HG03196 (cell line): ENCODE data around the gene JAG2.

Experiments used
- ATAC-seq: cut with Tn5 transposase; IDR thresholded peaks from one replicate; pipeline ENCODE4 v1.9.1; 2021; ENCODE audit not compliant: unreplicated experiment

Gene JAG2

GRCh38 chr14:105168496-105168978 is at the start of gene JAG2:
Gene JAG2 (minus strand): TSS chr14:105168776. CDS start chr14:105168420, 356 bp downstream.
- no peak for ATAC-seq

DNA sequence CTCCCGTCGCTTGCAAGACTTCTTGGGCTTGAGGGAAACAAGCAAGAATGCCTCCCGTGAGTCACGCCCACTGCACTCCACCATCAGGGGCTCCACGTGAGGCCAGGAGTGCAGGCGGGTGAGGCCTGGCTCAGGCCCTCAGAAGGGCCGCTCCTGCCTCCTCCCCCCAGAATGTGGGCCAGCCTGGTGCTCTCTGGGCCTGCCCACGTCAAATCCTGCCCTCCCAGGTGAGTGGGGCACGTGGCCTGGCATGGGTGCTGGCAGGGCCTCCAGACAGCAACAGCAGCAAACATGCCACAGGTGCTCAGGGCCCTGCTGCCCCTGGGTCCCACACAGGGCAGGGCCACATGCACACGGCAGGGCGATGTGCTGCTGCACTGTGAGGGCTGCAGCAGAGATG is 49.2 kb upstream of the JAG2 start:
- ATAC-seq, result no peak

- no peak for ATAC-seq
Observed at GRCh38 chr14:105216490-105217247, 48.1 kb upstream of the JAG2 start.

GRCh38 chr14:105215602-105216001 is 47.0 kb upstream of the JAG2 start:
- ATAC-seq, result no peak

- ATAC-seq, result no peak
Observed at GRCh38 chr14:105214324-105214915, 45.8 kb upstream of the JAG2 start.

- no peak for ATAC-seq
Observed at GRCh38 chr14:105213361-105213760, 44.8 kb upstream of the JAG2 start.

DNA sequence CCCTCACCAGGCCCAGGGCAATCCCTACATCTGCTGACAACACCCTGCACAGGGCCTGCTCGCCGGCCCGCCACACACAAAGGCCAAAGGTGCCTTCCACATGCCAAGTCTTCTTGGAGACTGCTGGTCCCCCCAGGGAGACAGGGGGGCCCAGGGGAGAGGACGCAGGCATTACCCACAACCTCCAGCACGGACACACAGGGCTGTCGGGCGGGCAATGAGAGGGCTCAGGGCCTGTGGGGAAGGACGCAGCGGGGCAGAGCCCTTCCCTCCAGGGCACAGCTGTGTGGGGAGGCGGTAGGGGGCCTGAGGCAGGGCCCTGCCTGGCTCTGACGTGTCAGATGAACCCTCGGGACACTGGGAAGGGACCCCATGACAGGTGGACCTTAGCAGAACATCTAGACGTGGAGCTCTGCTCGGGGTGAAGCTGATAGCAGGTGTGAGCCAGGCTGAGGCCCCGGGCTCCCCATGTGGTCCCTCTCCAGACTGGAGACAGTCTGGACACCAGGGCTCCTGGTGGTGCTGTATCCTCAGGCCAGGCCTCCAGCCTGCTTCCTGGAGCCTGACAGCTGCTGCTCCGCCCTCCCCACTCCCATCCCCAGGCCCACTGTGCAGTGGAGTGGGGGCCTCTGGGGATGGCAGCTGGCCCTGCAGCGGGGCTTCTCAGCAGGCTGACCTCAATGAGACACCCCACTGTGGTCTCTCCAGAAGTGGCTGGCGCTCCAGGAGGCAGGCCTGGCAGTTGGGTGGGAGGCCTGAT is 44.1 kb upstream of the JAG2 start:
- ATAC-seq, result no peak

DNA sequence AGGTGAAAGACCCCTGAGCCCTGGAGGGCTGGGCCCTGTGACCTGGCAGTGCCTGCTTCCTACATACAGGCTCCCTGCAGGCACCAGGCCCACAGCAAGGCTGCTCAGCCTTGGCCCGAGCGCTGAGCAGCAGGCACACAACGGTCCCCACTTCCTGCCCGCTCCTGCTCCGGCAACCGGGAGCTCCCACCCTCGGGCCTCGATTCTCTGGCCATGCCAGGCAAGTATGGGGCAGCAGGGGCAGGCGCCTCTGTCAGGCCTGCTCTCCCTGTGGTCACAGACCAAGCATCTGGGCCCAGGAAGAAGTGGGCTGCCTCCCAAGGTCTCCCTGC is 43.1 kb upstream of the JAG2 start:
- ATAC-seq, result no peak

DNA sequence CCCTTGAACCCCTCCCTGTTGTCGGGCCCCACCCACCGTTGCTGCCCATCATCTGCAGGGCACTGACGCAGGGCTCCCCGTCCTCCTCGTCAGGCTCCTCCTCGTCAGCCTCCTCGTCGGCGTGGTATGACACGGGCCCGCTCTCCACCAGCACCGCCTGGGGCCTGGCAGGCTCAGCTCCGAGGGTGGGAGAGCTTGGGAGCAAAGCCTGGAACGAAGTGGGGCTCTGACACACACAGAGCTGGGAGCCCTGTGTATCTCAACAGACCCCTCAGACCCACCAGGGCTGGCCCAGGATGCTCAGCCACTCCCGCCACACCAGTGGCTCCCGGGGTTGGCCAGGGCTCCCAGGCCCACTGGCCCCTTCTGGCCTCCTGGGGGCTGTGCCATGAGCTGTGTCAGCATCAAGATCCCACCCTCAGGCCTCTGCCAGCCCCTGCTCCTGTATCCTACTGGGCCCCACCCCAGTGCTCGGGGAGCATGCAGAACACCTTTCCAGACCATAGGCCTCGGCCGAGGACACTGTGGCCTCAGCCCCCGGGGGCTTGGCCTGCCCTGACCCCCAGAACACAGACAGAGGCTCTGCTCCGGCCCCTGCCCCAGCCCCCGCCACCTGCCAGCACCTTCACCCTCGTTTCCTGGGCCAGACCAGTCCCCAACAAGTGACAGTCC is 42.6 kb upstream of the JAG2 start:
- ATAC-seq, result no peak

GRCh38 chr14:105210266-105211025 is 41.9 kb upstream of the JAG2 start:
- ATAC-seq, result no peak

DNA sequence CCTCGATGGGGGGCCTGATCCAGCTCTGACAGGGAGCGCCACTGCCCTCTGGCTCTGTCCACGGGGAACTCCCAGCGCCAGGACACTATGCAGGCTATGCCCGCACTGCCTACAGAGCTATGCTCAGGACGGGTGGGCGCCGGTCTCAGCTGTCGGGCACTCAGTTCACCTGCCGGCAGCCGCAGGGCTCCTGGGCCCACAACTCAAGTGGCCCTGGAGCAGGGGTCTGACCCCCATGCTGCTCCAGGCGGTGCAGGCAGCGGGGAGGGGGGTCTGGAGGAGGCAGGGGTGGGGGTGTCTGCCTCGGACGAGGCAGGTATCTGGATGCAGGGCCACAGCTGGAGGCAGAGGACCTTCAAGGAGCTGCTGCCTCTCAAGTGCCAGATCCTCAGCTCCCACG is 41.1 kb upstream of the JAG2 start:
- no peak for ATAC-seq

DNA sequence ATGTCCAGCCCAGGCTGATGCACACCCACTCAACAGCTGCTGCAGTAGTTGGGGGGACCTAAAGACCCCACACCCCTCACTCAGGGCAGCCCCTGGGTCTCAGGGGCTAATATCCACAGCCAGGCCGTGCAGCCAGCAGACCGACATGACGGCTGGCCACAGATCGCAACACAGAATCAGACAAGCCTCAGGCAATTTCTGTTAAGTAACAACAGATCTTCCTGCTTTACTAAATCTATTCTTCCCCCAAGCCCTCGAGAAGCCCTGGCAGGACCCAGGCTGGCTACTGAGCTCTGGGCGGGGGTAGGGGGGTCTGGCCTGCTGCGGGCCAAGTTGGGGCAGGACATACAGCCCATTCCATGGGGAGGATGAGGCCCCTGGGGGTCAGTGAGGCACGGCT is 40.5 kb upstream of the JAG2 start:
- no peak for ATAC-seq

GRCh38 chr14:105208738-105209075 is 40.1 kb upstream of the JAG2 start:
- ATAC-seq, result no peak

DNA sequence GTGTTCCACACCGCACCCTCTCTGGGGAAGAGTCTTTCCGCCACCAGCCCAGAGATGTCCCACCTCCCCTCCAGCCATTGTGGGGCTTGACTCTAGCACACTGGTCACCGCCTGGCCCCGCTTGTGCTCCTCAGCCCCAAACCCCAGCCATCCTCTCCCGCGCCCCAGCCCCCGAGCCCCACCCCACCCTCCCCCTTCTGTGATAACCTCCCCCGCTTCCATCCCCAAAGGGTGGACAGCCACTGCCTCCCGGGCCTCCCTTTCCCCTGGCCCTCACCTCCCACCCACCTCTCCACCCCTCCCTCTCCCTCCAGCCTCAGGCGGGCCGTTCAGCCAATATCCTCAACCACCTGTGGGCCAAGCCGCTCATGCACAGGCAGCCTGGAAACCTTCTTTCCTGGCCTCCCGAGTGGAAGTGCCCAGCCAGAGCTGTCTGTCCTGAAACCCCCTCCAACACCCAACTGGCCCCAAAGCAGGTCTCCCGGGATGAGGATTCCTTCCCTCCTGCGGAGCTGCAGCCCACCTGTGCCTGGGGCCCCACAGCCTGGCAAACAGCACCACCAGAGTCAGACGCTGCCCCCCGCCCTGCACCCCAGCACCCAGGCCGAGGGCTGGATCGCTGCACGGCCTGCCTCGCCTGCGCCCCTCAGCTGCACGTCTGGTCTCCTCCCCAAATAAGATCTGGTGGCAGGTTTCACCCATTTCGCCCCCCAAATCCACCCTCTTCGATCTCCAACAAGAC is 39.6 kb upstream of the JAG2 start:
- ATAC-seq, result no peak

DNA sequence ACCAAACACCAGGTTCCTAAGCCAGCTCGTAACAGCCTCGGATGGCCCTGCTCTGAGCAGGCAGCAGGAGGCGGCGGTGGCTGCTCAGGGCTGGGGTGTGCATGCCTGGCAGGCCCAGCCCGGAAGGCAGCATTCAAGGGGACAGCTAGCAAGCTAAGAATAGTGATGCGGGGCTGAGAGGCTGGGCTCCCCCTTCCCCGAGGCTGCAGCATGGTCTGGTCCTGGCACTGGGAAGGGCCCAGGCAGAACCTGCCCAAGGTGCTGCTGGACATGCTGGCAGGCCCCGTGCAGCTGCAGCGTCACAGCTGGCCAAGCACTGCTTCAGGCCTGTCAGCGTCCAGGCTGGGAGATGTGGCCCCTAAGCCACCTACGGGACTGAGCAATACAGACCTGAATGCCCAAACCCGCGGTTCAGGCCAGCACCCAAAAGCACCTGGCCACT is 38.9 kb upstream of the JAG2 start:
- ATAC-seq, result no peak

- ATAC-seq, result no peak
Observed at GRCh38 chr14:105206873-105207272, 38.3 kb upstream of the JAG2 start.

DNA sequence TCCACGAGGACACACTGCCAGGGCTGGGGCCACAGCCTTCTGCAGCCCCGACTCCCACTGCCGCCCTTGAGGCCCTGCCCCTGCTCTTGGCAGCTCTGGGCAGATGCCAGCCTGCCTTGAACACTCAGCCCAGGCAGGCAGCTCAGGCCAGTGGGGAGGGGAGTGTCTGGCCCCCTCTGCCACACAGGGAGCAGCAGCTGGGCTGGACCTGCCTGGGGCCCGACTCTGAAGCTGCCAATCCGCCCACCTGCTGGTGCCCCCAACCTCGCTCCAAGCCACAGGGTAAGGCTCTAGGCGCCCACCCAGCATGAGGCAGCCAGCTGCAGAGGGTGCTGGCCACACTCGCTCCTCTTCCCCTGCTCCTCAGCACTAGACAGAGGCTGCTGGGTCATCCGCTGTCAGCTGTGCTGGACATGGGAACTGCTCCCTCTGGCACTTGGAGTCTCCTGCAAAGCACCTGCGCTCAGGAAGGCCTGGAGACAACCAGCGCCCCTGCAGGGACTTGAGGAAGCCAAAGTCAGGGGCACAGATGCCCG is 37.2 kb upstream of the JAG2 start:
- no peak for ATAC-seq

GRCh38 chr14:105204931-105205672 is 36.5 kb upstream of the JAG2 start:
- ATAC-seq, result no peak
